Nucleus accumbens (tissue), 56 donors: Measurements from ENCODE around the gene CDKAL1.
"Not testable (repeated sequence)": the region's sequence is repeated elsewhere in the genome, so short reads cannot be mapped to it uniquely, and the experiment has no call there.

Source experiments
- DNase-seq, 56 donors: peaks; one replicate each; lab custom pipeline; 2025; lab: John Stamatoyannopoulos, UW

The CDKAL1 gene

GRCh38 chr6:20630617-20631548, 96.6 kb downstream of the CDKAL1 start:
- DNase-seq = no peak

DNA sequence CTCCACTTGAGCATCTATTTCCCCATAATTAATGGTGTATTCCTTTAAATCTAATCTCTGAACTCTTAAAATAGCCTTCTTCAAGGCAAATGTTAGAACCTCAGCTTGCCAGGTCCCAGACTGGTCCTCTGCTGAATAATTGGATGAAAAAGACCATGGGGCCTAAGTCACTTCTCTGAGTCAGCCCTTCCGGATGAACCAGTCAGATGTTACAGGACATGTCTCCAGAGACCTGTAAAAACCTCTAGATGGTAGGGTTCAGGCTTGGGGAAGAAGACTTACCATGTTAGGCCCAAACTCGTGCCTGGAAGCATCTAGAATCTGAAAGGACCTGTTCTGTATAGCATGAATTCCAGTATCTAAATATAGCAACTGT, 97.3 kb downstream of the CDKAL1 start:
- no peak for DNase-seq

DNA sequence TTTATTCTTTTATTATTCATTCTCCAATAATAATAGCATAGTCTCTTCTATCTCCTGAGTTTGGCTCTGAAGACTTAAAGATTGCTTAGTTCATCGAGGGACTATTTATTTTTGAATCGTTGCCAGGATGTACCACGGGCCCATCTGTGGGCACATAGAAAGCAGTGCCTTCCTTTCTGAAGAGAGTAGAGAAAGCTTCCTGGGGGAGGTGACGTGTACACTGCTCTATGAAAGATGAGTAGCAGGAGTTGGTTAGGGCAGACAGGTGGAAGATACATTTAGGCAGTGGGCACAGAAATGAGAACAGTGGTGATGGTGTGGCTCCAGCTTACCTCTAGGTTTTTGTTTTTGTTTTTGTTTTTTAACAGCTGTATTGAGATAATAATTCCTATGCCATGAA, 98.4 kb downstream of the CDKAL1 start:
- no peak for DNase-seq

- DNase-seq = no peak
These were observed 99.5 kb downstream of the CDKAL1 start for GRCh38 chr6:20633566-20634340.

DNA sequence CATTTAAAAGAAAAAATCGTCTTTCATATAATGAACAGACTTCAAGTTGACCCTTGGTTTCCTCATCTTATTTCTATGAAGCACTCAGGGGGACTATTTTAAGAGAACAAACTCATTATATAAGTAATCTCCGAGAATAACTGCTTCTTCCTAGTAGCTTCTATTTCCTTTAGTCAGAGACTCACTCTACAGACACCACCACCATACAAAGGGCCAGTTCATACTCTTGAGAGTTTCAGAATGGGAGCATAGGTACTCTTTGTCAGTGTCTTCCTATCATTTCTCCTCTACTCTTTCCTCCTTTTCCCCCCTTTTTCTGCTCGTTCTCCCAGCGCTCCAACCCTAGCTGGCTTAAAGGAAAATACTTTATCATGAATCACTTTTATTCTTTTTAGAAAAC, 104.9 kb downstream of the CDKAL1 start:
- no peak for DNase-seq

DNA sequence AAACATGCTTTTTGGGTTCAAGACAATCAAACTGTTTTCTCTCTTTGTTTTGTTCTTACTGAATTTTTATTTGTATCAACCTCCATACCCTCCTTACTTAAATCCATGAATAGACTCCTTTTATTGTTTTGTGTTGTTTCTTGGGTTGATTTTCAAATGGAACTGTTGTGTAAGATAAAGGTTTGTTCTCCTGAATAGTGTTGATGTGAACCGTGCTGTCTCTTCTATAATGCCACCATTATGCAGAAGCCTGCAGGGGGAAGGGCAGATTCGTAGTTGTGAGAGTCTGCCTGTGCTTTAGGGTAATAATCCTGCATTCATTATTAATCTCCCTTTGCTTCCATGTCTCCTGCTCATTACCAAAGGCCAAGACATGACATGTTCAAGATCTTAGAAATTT, 105.9 kb downstream of the CDKAL1 start:
- peak in 20 of 56 donors; percentile 1 to 51 (median 10) for DNase-seq

DNA sequence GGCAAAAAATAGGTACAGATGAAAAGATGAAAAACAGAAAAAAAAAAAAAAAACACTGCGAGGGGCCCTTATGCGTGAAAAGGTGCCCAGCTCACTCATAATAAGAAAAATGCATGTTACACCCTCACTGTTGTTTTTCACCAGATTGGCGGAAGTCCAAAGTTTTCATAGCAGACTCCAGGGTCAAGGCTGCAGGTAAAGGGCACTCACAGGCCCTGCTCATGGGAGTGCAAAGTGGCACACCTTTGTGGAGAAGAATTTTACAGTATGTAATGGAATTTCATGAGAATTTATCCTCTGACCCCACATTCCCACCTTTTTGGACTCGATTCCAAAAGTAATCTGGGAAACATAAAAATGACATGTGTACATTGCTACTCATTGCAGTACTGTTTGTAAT, 108.2 kb downstream of the CDKAL1 start:
- DNase-seq = no peak

DNA sequence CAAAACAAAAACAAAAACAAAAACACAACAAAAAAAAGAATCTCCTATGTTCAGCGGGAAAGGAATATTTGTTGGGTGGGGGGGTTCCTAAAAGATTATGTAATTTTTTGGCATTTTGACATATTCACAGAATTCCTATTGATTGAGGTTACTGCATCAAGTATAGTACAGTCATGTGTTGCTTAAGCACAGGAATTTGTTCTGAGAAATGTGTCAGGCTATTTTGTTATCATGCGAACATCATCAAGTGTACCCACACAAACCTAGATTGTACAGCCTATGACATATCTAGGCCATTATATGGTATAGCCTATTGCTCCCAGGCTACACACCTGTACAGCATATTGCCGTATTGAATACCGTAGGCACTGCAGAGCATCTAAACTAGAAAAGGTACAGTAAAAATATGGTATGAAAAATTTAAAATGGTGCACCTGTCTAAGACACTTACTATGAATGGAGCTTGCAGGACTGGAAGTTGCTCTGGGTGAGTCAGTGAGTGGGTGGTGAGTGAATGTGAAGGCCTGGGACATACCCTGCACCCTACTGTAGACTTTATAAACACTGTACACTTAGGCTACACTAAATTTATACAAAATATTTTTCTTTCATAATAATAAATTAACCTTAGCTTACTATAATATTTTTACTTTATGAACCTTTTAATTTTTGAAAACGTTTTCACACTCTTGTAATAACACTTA, 110.6 kb downstream of the CDKAL1 start:
- DNase-seq = no peak

DNA sequence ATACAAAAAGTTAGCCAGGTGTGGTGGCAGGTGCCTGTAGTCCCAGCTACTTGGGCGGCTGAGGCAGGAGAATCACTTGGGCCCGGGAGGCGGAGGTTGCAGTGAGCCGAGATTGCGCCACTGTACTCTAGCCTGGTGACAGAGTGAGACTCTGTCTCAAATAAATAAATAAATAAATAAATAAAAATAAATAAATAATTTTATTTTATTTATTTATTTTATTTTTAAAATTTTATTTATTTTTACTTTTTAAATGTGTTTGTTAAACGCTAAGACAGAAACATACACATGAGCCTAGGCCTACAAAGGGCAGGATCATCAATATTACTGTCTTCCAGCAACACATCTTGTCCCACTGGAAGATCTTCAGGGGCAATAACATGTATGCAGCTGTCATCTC, 111.3 kb downstream of the CDKAL1 start:
- DNase-seq = not testable (repeated sequence)

DNA sequence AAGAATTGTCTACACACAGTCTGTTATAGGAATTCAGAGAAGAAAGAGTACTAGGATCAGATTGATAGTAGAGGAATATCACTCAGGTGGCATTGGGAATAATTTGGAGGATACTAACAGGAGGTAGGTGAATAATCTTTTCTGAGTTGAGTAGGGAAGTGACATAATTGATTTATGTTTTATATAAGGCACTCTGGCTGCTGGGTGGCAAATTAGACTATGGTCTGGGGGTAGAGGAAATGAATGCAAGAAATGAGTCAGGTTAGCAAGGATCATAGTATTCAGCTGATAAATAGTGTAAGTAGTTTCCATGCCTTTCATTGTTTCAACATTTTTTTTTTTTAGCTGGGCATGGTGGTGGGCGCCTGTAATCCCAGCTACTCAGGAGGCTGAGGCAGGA, 113.3 kb downstream of the CDKAL1 start:
- no peak for DNase-seq

DNA sequence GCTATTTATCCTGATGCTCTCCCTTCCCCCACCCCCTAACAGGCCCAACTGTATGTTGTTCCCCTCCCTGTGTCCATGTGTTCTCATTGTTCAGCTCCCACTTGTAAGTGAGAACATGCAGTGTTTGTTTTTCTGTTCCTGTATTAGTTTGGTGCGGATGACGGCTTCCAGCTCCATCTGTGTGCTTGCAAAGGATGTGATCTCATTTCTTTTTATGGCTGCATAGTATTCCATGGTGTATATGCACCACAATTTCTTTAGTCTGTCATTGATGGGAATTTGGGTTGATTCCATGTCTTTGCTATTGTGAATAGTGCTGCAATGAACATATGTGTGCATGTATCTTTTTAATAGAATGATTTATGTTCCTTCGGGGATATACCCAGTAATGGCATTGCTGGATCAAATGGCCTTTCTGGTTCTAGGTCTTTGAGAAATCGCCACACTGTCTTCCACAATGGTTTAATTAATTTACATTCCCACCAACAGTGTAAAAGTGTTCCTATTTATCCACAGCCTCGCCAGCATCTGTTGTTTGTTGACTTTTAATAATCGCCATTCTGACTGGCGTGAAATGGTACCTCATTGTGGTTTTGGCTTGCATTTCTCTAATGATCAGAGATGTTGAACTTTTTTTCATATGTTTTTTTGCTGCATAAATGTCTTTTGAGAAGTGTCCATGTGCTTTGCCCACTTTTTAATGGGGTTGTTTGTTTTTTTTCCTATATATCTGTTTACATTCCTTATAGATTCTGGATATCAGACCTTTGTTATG, 115.6 kb downstream of the CDKAL1 start:
- DNase-seq = not testable (repeated sequence)

DNA sequence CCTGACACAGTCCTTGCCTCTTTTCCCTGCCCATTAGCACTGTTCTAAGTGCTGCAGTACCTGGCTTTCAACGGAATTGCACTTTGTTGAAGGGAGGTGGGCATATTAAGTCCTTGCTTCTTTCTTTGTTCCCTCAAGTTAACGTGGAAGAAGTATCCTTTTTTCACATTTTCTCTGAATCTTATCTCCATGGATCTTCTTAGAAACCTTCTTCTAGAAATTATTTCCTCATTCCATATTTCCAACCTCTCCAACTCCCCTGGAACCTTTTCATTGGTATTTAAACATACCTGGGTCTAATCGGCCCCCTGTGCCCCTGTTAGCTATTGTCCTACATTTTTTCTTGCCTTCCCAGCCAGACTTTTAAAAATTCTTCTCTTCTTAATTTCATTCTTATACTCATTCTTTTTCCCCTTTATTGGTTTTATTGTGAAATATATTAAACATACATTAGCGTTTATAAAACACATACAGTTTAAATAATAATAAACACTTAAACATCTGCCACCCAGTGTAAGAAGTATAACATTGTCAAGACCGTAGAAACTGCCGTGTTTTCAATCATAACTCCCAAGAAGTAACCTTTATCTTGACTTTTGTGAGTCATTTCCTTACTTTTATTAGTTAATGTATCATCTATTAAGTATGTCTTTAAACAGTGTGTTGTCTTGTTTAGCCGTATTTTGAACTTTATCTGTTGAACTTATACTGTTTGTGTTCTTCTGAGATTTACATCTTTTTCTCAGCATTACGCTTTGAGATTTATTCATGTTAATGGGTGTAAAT, 118.2 kb downstream of the CDKAL1 start:
- DNase-seq = no peak

GRCh38 chr6:20653085-20653479, 118.8 kb downstream of the CDKAL1 start:
- DNase-seq = no peak

DNA sequence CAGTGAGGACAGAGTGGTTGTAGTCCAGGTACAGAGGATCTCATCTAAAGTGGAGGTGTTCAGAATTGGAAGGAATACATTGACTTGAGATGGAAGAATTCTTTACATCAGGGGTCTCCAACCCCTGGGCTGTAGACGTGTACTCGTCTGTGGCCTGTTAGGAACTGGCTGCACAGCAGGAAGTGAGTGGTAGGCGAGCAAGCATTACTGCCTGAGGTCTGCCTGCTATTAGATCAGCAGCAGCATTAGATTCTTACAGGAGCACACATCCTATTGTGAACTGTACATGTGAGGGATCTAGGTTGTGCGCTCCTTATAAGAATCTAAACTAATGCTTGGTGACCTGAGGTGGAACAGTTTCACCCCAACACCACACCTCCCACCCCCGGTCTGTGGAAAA, 121.1 kb downstream of the CDKAL1 start:
- DNase-seq = no peak

GRCh38 chr6:20657274-20657800, 123.1 kb downstream of the CDKAL1 start:
- DNase-seq = no peak

- DNase-seq = no peak
These were observed 123.8 kb downstream of the CDKAL1 start for GRCh38 chr6:20658053-20658452.

DNA sequence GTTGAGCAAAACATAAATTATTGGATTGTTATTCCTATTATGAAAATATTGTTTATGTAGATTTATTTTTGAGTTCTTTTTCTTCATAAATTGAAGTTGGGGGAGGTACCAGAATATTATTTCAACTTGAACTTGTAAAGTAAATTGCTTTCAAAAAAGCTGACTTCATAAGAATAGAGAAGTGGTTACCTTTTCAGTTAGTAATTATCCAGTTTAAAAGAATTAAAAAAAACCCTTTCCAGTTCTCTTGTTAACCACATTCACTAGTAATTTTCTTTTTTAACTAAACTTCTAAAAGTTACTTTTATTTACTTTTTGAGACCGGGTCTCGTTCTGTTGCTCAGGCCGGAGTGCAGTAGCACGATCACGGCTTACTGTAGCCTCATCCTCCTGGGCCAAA, 124.3 kb downstream of the CDKAL1 start:
- no peak for DNase-seq

DNA sequence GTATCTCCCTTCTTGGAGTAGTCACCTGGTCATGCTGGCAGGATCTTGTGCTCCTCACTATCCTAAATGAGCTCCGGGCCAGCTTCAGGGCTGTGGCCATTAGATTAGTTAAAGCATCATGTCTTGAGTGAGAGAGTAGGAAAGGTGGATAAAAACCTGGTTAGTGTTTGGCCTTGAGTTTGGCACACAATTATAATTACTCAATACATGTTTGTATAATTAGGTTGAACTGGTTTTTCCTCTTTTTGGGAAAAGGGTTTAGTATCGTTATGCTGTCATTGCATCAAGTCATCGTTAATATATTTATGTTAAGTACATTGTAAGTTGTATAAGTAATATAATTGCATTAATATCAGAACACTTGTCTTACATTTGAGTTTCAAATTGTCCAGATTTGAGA, 126.3 kb downstream of the CDKAL1 start:
- no peak for DNase-seq

GRCh38 chr6:20661721-20662120, 127.5 kb downstream of the CDKAL1 start:
- DNase-seq = no peak
